KMS-11 (cell line): Measurements from ENCODE around the gene TAF4.

ENCODE experiments used
- H2AFZ ChIP-seq: fragments of 200-600 bp; sonication (generic); 2 replicates; pipeline ENCODE4 v1.6.1; 2016; ENCODE audit warnings: antibody characterized with exemption, mixed run types, low read depth
- H3K27ac ChIP-seq: fragments of 200-600 bp; sonication (generic); 2 replicates; pipeline ENCODE4 v1.6.1; 2016; ENCODE audit warnings: mild to moderate bottlenecking, mixed run types
- H3K27me3 ChIP-seq: fragments of 200-600 bp; sonication (generic); 2 replicates; pipeline ENCODE4 v1.6.1; 2017; ENCODE audit warnings: mild to moderate bottlenecking, low read depth, mixed run types, moderate library complexity; ENCODE audit not compliant: insufficient read depth
- H3K36me3 ChIP-seq: fragments of 200-600 bp; sonication (generic); 2 replicates; pipeline ENCODE4 v1.6.1; 2017; ENCODE audit warnings: mild to moderate bottlenecking, mixed run types; ENCODE audit not compliant: insufficient read depth
- H3K4me1 ChIP-seq: fragments of 200-600 bp; sonication (generic); 2 replicates; pipeline ENCODE4 v1.6.1; 2016; ENCODE audit warnings: mild to moderate bottlenecking, low read depth, mixed run types; ENCODE audit not compliant: poor library complexity, severe bottlenecking
- H3K4me2 ChIP-seq: fragments of 200-600 bp; sonication (generic); 2 replicates; pipeline ENCODE4 v1.7.0; 2016; ENCODE audit warnings: mild to moderate bottlenecking, mixed run types
- H3K4me3 ChIP-seq: fragments of 200-600 bp; sonication (generic); IDR thresholded peaks from 2 replicates; pipeline ENCODE4 v1.6.1; 2017; ENCODE audit warnings: low read depth, low read length, mixed read lengths; ENCODE audit not compliant: insufficient read depth
- H3K79me2 ChIP-seq: fragments of 200-600 bp; sonication (generic); 2 replicates; pipeline ENCODE4 v1.6.1; 2016; ENCODE audit warnings: low read depth, mixed run types; ENCODE audit not compliant: insufficient read depth
- H3K9ac ChIP-seq: fragments of 200-600 bp; sonication (generic); 2 replicates; pipeline ENCODE4 v1.6.1; 2016; ENCODE audit warnings: mild to moderate bottlenecking, mixed run types
- H4K20me1 ChIP-seq: fragments of 200-600 bp; sonication (generic); 2 replicates; pipeline ENCODE4 v1.6.1; 2016; ENCODE audit warnings: mild to moderate bottlenecking, mixed run types; ENCODE audit not compliant: insufficient read depth
- TF ChIP-seq, protein P1 (sequence below): fragments of 200-600 bp; sonication (generic); conservative IDR thresholded peaks from 2 replicates; pipeline ENCODE4 v1.6.1; 2017; ENCODE audit warnings: low read depth, mild to moderate bottlenecking, antibody characterized with exemption, low read length, moderate library complexity, mixed read lengths

Gene TAF4

DNA sequence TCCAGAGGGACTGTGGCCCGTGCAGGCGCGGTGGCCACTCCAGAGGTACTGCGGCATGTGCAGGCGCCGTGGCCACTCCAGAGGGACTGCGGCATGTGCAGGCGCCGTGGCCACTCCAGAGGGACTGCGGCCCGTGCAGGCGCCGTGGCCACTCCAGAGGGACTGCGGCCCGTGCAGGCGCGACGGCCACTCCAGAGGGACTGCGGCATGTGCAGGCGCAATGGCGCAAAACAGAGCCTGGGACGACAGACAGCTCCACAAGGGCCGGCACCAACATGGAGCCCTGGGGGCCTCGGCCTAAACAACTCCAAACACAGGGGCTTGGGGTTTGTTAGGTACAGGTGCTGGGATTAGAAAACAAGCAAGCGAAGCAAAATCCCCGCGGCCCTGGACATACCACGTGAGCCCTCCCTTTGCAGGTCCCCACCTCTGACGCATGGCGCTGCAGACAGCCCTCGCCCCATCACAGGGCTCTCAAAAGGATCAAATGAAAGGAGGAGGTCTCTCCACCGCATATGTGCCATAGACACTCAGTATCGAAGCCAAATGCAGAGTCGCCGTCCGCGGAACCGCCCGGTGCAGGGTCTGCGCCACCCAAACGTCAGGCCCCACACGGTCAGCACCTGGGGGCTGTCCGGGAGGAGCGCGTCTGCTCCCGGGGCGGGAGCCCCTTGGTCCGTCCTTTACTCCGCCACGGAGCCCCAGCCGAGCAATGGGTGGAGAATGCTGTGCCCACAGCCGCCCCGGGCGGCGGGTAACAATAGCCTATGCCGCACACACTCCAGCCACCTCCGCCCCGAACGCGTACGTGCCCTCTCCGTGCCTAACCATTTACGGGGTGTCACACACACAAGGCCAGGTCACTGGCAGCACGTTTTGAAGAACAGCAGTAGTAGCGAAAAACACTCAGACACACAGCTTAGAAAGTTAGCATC is 85.7 kb downstream of the TAF4 start:
- no peak overlapping the region for H3K4me3 ChIP-seq
- no peak overlapping the region for H3K9ac ChIP-seq
- H3K79me2 ChIP-seq, result no peaks in the 10 kb centered on the region
- no peak overlapping the region for H3K27ac ChIP-seq
- H4K20me1 ChIP-seq, result no peaks in the 10 kb centered on the region
- H2AFZ ChIP-seq, result no peak overlapping the region
- no peak overlapping the region for H3K4me2 ChIP-seq
- no peaks in the 10 kb centered on the region for H3K4me1 ChIP-seq
- TF ChIP-seq, protein P1, sequence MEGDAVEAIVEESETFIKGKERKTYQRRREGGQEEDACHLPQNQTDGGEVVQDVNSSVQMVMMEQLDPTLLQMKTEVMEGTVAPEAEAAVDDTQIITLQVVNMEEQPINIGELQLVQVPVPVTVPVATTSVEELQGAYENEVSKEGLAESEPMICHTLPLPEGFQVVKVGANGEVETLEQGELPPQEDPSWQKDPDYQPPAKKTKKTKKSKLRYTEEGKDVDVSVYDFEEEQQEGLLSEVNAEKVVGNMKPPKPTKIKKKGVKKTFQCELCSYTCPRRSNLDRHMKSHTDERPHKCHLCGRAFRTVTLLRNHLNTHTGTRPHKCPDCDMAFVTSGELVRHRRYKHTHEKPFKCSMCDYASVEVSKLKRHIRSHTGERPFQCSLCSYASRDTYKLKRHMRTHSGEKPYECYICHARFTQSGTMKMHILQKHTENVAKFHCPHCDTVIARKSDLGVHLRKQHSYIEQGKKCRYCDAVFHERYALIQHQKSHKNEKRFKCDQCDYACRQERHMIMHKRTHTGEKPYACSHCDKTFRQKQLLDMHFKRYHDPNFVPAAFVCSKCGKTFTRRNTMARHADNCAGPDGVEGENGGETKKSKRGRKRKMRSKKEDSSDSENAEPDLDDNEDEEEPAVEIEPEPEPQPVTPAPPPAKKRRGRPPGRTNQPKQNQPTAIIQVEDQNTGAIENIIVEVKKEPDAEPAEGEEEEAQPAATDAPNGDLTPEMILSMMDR, result no peak
- 0 out of 2 replicates have a peak, but pooled peaks cover 8% of the 10 kb centered on the region for H3K36me3 ChIP-seq
- no peaks in the 10 kb centered on the region for H3K27me3 ChIP-seq

DNA sequence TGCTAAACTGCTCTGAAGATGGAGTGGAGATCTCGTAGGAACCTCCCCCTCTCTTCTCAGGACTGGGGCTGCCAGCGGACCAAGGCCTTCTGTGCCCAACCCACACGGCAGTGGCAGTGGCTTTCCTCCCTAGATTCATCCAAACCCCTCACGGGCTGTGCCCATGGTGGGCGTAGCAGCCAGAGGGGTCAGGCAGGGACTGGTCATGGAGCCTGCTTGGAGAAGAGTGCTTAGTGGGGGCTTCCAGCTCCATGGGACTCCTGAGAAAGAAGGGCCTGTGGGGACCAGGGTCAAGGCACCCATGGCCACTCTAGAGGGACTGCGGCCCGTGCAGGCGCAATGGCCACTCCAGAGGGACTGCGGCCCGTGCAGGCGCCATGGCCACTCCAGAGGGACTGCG is 86.6 kb downstream of the TAF4 start:
- Histone ChIP-seq H3K27me3 (no peaks in the 10 kb centered on the region), H2AFZ (no peak overlapping the region), H4K20me1 (no peaks in the 10 kb centered on the region), H3K36me3 (peaks cover 8% of the 10 kb centered on the region), H3K4me2 (no peak overlapping the region), H3K4me1 (no peaks in the 10 kb centered on the region), H3K27ac (no peak overlapping the region), H3K4me3 (no peak overlapping the region), H3K79me2 (no peaks in the 10 kb centered on the region), H3K9ac (no peak overlapping the region)
- TF ChIP-seq, protein P1, result no peak

DNA sequence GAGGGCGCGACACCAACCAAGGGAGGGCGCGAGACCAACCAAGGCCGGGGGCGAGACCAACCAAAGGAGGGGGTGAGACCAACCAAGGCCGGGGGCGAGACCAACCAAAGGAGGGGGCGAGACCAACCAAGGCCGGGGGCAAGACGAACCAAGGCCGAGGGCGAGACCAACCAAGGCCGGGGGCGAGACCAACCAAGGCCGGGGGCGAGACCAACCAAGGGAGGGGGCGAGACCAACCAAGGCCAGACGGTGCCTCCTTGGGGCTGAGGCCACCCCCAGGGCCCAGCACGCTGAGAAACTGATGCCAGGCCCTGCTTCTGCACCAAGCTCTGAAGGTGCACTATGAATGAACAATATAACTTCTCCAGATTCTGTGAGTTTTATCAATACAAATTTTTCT is 87.2 kb downstream of the TAF4 start:
- no peaks in the 10 kb centered on the region for H3K27me3 ChIP-seq
- peaks cover 8% of the 10 kb centered on the region for H3K36me3 ChIP-seq
- no peaks in the 10 kb centered on the region for H4K20me1 ChIP-seq
- no peak overlapping the region for H3K4me2 ChIP-seq
- no peak overlapping the region for H3K4me3 ChIP-seq
- no peaks in the 10 kb centered on the region for H3K4me1 ChIP-seq
- H2AFZ ChIP-seq, result no peak overlapping the region
- no peak overlapping the region for H3K9ac ChIP-seq
- TF ChIP-seq, protein P1, result no peak
- H3K27ac ChIP-seq, result no peak overlapping the region
- no peaks in the 10 kb centered on the region for H3K79me2 ChIP-seq

DNA sequence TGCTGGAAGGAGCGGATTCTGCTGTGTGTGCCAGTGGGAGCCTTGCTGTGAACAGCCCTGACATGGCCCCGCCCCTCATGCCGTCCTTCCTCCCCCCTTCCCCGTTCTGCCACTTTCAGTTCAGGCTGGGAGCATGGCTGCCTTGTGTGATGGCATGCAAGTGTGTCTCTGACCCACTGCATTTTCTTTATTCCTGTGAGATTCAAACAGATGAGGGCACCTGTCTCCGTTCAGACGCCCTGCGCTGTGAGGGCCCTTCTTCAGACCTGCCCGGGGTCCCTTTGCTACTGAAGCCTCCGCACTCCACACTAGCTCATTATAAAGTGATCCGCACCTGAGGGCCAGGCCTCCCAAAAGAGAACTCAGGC is 88.3 kb downstream of the TAF4 start:
- Histone ChIP-seq H3K9ac (no peak overlapping the region), H3K79me2 (no peaks in the 10 kb centered on the region), H3K27ac (no peak overlapping the region), H3K27me3 (no peaks in the 10 kb centered on the region), H3K4me3 (no peak overlapping the region), H3K4me2 (no peak overlapping the region), H3K4me1 (no peaks in the 10 kb centered on the region), H3K36me3 (peaks cover 8% of the 10 kb centered on the region), H2AFZ (no peak overlapping the region), H4K20me1 (no peaks in the 10 kb centered on the region)
- TF ChIP-seq, protein P1, result no peak
